ENCODE results near the gene KDM2B. TPM values are rescaled to one million over a fixed set of nuclear protein-coding genes. Genes with fewer than 3 reads are reported as not detected.

Gene KDM2B
- total and polyA plus RNA-seq, 10 of the 15 experiments (the other 5 are each of a cell fraction or from before 2014, with no cell fraction given), result 13.6 to 124 (median 40.4) TPM

- TF ChIP-seq ZNF384 (IDR thresholded peaks at IDR 0.05; ENCODE audit: borderline replicate concordance, low read depth, low read length) (0 out of 2 replicates have a peak, but pooled peaks have one; percentile 26), SKIL (IDR thresholded peaks at IDR 0.05; ENCODE audit: low read depth, poor library complexity, severe bottlenecking) (peak; percentile 41), POLR2A (IDR thresholded peaks at IDR 0.05; ENCODE audit: low read depth, low read length) (peak; percentile 69), DPF2 (IDR thresholded peaks at IDR 0.05) (no peak), ZBTB40 (IDR thresholded peaks at IDR 0.05; ENCODE audit: borderline replicate concordance) (peak; percentile 27; the same call in 1 of the 2 replicates), MLLT1 (IDR thresholded peaks at IDR 0.05) (peak; percentile 64; the same call in 1 of the 2 replicates)
Observed at GRCh38 chr12:121579981-121580868, 598 bp downstream of the KDM2B start (continued).

Data from GM12878 (cell line).